GM21576 (cell line): ENCODE measurements around the gene POT1.

Source experiments
- ATAC-seq: cut with Tn5 transposase; IDR thresholded peaks from one replicate; pipeline ENCODE4 v1.9.1; 2021; ENCODE audit warnings: mild to moderate bottlenecking, moderate library complexity; ENCODE audit not compliant: unreplicated experiment

POT1 gene

DNA sequence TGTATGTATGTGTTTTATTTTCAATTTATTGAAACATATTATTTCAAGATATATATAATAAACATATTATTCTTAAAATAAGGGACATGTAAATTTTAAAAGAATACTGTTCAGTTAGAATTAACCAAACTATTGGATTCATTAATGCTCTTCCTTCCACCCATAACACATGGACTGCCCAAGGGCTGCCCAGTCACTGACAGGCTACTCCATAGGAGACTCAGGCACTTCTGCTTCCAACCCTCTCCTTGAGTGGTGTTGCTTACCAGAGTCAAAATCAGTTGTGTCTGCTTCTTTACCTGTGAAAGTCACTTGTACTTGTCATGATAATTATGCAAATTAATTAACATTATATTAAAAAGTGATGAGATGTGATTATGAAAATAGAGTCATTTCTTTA, 154.2 kb downstream of the POT1 start:
- ATAC-seq: no peak

DNA sequence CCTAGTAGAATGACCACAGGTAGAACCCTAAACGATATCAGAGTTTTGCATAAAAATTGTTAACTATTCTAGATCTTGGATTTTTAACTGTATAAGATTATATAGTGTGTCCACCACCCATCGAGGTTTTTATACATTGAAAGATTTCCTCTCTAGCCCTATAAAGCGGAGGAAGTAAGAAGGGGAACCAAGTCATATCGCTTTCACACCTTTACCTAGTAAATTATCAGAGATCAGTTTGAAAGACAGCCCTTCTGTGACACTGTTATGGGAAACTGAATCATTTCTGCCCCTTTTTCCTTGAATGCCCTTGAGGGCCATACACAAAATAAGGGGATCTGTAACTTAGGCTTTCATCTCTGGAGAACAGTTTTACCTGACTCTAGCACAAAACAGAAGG, 155.7 kb downstream of the POT1 start:
- no peak for ATAC-seq

GRCh38 chr7:124773339-124773738, 156.3 kb downstream of the POT1 start:
- no peak for ATAC-seq
